HG03108 (cell line): ENCODE results near the gene ADCK1.
"Not testable (repeated sequence)": the region's sequence is repeated elsewhere in the genome, so short reads cannot be mapped to it uniquely, and the experiment has no call there.

ENCODE experiments used
- ATAC-seq: cut with Tn5 transposase; IDR thresholded peaks from one replicate; pipeline ENCODE4 v1.9.1; 2021; ENCODE audit warnings: moderate library complexity; ENCODE audit not compliant: unreplicated experiment

ADCK1 gene

DNA sequence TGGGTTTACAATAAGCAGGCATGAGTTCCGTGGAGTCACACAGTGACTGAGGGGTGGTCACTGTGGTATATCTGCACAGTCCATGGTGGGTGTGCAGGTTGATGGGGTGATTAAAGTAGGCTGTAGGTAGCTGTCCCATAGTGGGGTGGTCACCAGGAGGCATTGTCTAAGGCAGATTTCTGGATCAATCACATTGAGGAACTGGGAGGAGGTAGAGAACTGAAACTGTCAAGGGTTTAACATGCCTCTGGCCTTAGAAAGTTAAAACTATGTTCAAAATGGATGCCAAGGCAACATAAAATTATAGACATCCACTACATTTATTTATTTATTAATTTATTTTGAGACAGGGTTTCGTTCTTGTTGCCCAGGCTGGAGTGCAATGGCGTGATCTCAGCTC, 8.3 kb downstream of the ADCK1 start:
- ATAC-seq = no peak

GRCh38 chr14:77809011-77809410, 9.1 kb downstream of the ADCK1 start:
- ATAC-seq = no peak

DNA sequence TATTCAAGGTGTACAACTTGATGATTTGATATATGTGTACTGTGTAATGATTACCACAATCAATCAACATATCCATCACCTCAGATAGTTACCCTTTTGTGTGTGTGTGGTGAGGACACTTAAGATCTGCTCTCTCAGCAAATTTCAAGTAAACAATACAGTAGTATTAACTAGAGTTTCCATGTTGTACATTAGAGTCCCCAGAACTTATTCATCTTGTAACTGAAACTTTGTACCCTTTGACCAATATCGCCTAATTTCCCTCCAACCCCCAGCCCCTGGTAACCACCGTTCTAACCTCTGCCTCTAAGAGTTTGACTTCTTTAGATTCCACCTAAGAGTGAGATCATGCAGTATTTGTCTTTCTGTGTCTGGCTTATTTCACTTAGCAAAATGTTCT, 12.1 kb downstream of the ADCK1 start:
- ATAC-seq = peak; percentile 48

DNA sequence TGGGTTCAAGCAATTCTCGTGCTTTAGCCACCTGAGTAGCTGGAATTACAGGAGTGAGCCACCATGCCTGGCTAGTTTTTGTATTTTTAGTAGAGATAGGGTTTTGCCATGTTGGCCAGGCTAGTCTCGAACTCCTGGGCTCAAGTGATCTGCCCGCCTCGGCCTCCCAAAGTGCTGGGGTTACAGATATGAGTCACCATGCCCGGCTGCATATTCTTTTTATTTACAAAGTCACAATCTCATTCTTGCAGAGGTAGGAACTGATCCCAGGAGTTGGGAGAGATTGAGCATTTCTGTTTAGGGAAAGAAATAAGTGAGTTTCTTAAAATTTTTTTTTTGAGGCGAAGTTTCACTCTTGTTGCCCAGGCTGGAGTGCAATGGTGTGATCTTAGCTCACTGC, 12.8 kb downstream of the ADCK1 start:
- not testable (repeated sequence) for ATAC-seq

- ATAC-seq = no peak
Observed at GRCh38 chr14:77822307-77822706, 22.4 kb downstream of the ADCK1 start.

GRCh38 chr14:77822741-77823140, 22.8 kb downstream of the ADCK1 start:
- ATAC-seq = no peak

GRCh38 chr14:77823378-77823777, 23.5 kb downstream of the ADCK1 start:
- no peak for ATAC-seq

DNA sequence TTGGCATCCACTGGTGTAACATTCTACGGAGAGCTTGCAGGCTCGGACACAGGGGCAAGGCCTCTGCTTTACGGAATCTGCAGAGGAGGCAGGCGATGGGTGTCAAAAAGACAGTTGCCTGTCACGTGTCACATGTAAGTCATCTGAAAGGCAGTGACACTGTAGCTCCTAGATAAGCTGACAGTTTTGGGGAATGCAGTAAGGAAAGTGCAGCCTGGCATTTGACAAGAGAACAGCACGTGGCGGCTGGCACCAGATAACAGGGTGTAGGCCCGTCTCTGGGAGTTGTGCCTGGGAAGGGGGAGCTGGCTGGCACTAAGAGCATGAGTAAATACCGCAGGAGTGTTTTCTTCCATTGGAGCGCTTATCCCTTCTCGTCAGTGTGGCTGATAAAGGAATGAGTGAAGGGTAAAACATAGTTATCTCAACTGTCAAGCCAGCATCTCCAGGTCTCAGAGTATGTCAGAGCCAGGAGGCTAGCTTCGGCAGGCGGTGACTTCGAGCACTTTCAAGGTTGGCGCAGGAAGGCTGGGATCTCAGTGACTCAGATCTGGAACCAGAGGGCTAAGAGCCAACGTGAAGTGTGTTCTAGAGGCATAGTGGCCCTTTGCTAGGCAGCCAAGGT, 26.1 kb downstream of the ADCK1 start:
- no peak for ATAC-seq

DNA sequence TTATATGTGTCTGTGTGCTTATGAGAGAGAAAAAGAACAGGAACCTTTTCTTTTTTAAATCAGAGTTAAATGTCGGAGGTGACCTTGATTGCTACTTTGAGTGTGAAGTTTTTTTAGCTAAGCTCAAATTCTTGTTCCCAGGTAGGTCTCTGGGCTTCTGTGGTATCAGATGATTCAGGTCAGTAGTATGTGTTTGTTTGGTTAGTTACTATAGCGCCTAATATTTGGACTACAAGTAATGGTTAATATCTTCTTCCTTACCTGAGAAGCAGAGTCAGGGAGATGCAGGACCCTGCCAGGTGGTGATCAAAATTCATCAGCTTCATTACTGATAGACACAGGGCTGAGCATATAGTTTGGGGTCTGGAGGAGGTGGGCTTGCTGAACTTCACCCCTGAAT, 30.8 kb downstream of the ADCK1 start:
- ATAC-seq = no peak

GRCh38 chr14:77832297-77832696, 32.4 kb downstream of the ADCK1 start:
- ATAC-seq = no peak

- no peak for ATAC-seq
Observed at GRCh38 chr14:77837926-77838325, 38.0 kb downstream of the ADCK1 start.

DNA sequence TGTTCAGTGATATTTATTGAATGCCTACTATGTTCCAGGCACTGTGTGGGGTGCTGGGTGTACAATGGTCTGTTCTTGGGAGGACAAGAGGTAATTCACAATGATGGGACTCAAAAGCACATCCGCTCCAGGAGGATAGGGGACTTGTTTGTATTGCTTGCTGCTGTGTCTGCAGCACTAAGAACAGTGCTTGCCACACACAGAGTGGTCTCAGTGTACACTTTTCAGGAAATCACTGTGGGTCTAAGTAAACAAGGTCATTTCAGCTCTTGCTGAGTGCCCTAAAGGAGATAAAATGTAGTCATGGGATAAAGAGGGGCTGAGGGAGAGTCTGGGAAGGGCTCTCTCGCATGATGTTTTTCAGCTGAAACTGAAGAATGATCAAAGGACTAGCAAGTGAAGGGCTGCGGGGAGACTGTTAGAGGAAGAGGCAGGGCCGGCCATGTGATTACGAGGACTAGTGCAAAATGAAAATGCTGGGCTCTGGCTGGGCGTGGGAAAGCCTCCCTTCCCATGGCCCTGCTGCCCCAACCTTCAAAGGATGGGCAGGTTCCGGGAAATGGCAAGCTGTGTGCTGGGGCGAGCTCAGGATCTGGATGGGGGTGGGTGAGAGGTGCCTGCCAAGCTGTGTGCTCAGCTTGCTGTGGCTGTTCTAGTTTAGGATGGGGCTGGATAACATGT, 39.1 kb downstream of the ADCK1 start:
- no peak for ATAC-seq

GRCh38 chr14:77843195-77843594, 43.3 kb downstream of the ADCK1 start:
- ATAC-seq = no peak

GRCh38 chr14:77843651-77844050, 43.7 kb downstream of the ADCK1 start:
- no peak for ATAC-seq

- ATAC-seq = no peak
Observed at GRCh38 chr14:77844802-77845201, 44.9 kb downstream of the ADCK1 start.

GRCh38 chr14:77848031-77848430, 48.1 kb downstream of the ADCK1 start:
- ATAC-seq = no peak

DNA sequence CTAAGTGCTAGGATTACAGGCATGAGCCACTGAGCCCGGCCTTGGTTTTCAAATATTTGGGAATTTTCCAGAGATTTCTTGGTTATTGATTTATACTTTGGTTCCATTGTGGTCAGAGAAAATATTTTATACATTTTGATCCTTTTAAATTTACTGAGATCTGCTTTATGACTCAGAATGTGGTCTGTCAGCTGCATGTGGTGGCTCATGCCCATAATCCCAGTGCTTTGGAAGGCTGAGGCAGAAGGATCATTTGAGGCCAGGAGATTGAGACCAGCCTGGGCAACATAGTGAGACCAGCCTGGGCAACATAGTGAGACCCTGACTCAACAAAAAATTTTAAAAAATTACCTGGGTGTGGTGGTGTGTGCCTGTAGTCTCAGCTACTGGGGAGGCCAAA, 49.8 kb downstream of the ADCK1 start:
- no peak for ATAC-seq

DNA sequence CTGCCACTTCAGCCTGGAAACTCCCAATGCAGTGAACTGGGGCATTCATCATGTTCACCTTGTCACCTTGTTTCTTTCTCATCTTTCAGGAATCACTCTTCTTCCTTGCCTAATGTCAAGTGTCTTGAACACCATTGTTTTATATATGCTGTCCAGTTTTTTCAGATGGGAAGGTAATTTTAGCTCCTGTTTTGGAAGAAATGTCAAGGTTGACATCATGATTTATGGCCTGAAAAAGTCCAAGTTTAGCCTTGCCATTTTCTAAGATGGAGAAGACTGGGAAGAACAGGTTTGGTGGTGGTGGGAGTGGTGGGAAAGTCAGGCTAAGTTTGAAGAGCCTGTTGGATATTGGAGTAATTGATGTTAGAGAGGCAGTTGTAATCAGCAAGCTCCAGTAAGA, 54.0 kb downstream of the ADCK1 start:
- no peak for ATAC-seq

GRCh38 chr14:77856941-77857340, 57.0 kb downstream of the ADCK1 start:
- no peak for ATAC-seq

DNA sequence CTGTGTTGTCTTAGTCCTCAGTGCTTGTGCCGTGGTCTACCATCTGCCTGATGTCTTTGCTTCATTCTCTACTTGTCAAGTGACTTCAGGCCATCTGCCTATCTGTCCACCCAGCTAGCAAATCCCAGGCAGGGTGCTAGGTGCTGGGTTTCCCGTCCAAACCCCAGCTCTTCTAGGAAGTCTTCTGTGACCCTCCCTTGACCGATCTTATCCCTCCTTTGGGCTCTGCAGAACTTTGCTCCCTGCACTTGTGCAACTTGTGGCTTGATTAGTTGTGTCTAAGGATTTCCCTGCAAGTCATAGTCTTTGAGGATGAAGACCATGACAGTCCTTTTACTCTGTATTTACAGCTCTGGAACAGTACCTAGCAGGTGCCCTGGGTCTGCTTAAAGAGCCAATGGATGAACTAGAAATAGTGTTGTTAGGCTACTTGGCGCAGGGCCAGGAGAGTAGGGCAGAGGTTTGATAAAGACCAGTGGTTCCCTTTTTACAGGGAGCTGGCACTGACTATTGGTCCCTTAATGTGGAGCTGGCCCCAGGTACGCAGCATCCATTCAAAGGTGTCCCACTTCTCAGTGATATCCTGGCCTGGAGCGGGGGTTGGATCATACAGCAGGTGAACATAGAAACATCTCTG, 60.1 kb downstream of the ADCK1 start:
- ATAC-seq = no peak

DNA sequence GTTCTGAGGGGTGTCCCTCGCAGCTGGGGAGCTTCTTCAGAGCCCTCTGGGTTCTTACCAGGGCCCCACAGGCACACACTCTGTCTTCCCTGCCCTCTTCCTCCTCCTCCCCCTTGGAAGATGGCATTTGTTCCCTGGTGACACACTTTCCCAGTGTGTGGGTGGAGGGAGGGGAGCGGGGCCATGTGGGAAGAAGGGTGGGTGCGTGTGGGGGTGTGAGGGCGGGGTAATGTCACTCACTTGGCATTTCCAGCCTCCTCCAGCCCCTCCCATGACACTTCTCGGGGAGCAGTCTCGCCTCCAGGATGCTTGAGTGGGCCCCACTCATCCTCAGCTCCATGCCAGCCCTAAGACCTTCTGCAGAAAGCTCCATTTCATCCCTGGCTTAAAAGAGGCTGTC, 61.3 kb downstream of the ADCK1 start:
- no peak for ATAC-seq

DNA sequence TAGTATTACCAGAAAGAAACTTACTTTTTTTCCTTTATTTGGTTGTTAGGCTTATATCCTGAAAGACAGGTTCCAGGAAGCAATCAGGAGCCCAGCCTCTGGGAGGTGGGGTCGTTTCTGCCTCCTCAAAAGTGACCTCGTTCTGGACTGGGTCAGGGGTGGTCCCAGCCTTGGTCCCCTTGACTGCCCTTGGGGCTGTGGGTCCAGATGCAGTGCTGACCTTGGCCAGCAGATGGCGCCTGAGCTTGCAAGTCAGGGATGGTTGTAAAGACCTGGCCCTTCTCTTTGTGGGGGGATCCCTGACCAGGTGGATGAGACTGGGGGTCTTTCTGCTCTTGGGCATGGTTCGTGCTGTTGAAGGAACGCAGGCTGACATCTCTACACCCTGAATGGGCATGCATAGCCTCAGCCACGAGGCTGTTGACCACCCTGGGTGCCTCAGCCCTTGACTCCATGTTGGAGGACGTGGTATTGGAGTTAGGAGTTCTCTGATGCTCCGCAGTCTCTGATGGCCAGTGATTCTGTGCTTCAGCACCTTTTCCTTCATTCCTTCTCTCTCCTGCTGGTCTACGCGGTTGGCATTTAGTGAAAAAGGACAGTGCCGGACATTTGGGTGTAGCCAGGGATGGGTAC, 62.4 kb downstream of the ADCK1 start:
- peak; percentile 64 for ATAC-seq
